Left renal pelvis (tissue), 4 donors: Measurements from ENCODE around the gene PMF1. TPM values are rescaled to one million over a fixed set of nuclear protein-coding genes. Genes with fewer than 3 reads are reported as not detected.

Experiments
- DNase-seq, 4 donors: peaks; one replicate each; pipeline ENCODE4 v3.0.0-alpha.2; 2013; ENCODE audit warnings: low read depth in 4 of 4, low spot score in 3 of 4
- polyA plus RNA-seq, 4 donors: library from polyadenylated mRNA; unstranded; fragments of 120-200 nt; gene quantifications; one replicate each; pipeline ENCODE4 v1.2.1, GENCODE V29; 2013; ENCODE audit not compliant: insufficient read length in 4 of 4

Gene PMF1
- polyA plus RNA-seq, 4 donors, result 48.8 to 110 (median 80.0) TPM

- DNase-seq, result no peak
These were observed 48.1 kb downstream of the PMF1 start for GRCh38 chr1:156260896-156261295.

- no peak for DNase-seq
These were observed 49.9 kb downstream of the PMF1 start for GRCh38 chr1:156262461-156263287.

GRCh38 chr1:156263288-156263655, 50.5 kb downstream of the PMF1 start:
- no peak for DNase-seq

- no peak for DNase-seq
These were observed 53.2 kb downstream of the PMF1 start for GRCh38 chr1:156266051-156266450.

GRCh38 chr1:156268336-156268735, 55.5 kb downstream of the PMF1 start:
- DNase-seq, result no peak

- no peak for DNase-seq
These were observed 57.5 kb downstream of the PMF1 start for GRCh38 chr1:156270314-156270713.

- no peak for DNase-seq
These were observed 63.7 kb downstream of the PMF1 start for GRCh38 chr1:156276532-156276931.

GRCh38 chr1:156276966-156277381, 64.2 kb downstream of the PMF1 start:
- DNase-seq, result no peak

GRCh38 chr1:156279837-156280236, 67.0 kb downstream of the PMF1 start:
- DNase-seq, result no peak

- no peak for DNase-seq
These were observed 68.5 kb downstream of the PMF1 start for GRCh38 chr1:156281281-156281680.

- no peak for DNase-seq
These were observed 69.1 kb downstream of the PMF1 start for GRCh38 chr1:156281693-156282478.

- peak; percentile 93 to 99 (median 98) for DNase-seq
These were observed 69.8 kb downstream of the PMF1 start, which contains the start of gene SMG5 for GRCh38 chr1:156282479-156283222. SMG5 (minus strand) TSS chr1:156282825; CDS start chr1:156282680, 145 bp downstream.

GRCh38 chr1:156283521-156283920, 70.7 kb downstream of the PMF1 start:
- no peak for DNase-seq

GRCh38 chr1:156284112-156284511, 71.3 kb downstream of the PMF1 start, which contains the start of gene TMEM79:
TMEM79 (plus strand) TSS chr1:156284325; CDS start chr1:156285227, 902 bp downstream.
- no peak for DNase-seq

- no peak for DNase-seq
These were observed 72.0 kb downstream of the PMF1 start for GRCh38 chr1:156284757-156285156.

- DNase-seq, result no peak
These were observed 72.6 kb downstream of the PMF1 start for GRCh38 chr1:156285437-156285836.

GRCh38 chr1:156286061-156286460, 73.3 kb downstream of the PMF1 start:
- no peak for DNase-seq
